Measurements from ENCODE around the gene ACVR1. TPM values are rescaled to one million over a fixed set of nuclear protein-coding genes. Genes with fewer than 3 reads are reported as not detected.

The ACVR1 gene
- total RNA-seq, 1 donor from 2014 or later = 36.3 TPM

- Mint-ChIP-seq H3K36me3 (ENCODE audit: unreplicated experiment) (peaks cover 20% of the 10 kb centered on the region), H3K9me3 (ENCODE audit: unreplicated experiment) (peaks cover 7% of the 10 kb centered on the region), H3K27me3 (ENCODE audit: unreplicated experiment) (peaks cover 4% of the 10 kb centered on the region), H3K4me1 (ENCODE audit: low read depth, unreplicated experiment) (peaks cover 14% of the 10 kb centered on the region), H3K27ac (ENCODE audit: unreplicated experiment) (peak overlapping the region; percentile 9), H3K4me3 (ENCODE audit: unreplicated experiment) (no peak overlapping the region)
- DNase-seq = no peak
- TF ChIP-seq CTCF (IDR thresholded peaks at IDR 0.05; ENCODE audit: partially characterized antibody, unreplicated experiment) = no peak
These were observed 138.5 kb downstream of the ACVR1 start for GRCh38 chr2:157737656-157738055.

- H3K27me3 Mint-ChIP-seq (ENCODE audit: unreplicated experiment) = peaks cover 1% of the 10 kb centered on the region
- H3K27ac Mint-ChIP-seq (ENCODE audit: unreplicated experiment) = no peak overlapping the region
- no peak overlapping the region for H3K4me3 Mint-ChIP-seq (ENCODE audit: unreplicated experiment)
- peaks cover 9% of the 10 kb centered on the region for H3K36me3 Mint-ChIP-seq (ENCODE audit: unreplicated experiment)
- TF ChIP-seq CTCF (IDR thresholded peaks at IDR 0.05; ENCODE audit: partially characterized antibody, unreplicated experiment) = no peak
- H3K4me1 Mint-ChIP-seq (ENCODE audit: low read depth, unreplicated experiment) = peaks cover 14% of the 10 kb centered on the region
- H3K9me3 Mint-ChIP-seq (ENCODE audit: unreplicated experiment) = peaks cover 7% of the 10 kb centered on the region
- DNase-seq = no peak
These were observed 140.6 kb downstream of the ACVR1 start for GRCh38 chr2:157735532-157735931.

GRCh38 chr2:157733263-157733662, 142.9 kb downstream of the ACVR1 start:
- TF ChIP-seq CTCF (IDR thresholded peaks at IDR 0.05; ENCODE audit: partially characterized antibody, unreplicated experiment) = no peak
- Mint-ChIP-seq H3K27ac (ENCODE audit: unreplicated experiment) (no peak overlapping the region), H3K4me1 (ENCODE audit: low read depth, unreplicated experiment) (peaks cover 14% of the 10 kb centered on the region), H3K27me3 (ENCODE audit: unreplicated experiment) (peaks cover 1% of the 10 kb centered on the region), H3K9me3 (ENCODE audit: unreplicated experiment) (peaks cover 7% of the 10 kb centered on the region), H3K36me3 (ENCODE audit: unreplicated experiment) (peaks cover 18% of the 10 kb centered on the region), H3K4me3 (ENCODE audit: unreplicated experiment) (no peak overlapping the region)
- no peak for DNase-seq

GRCh38 chr2:157732596-157732995, 143.5 kb downstream of the ACVR1 start:
- H3K9me3 Mint-ChIP-seq (ENCODE audit: unreplicated experiment) = peaks cover 7% of the 10 kb centered on the region
- H3K4me1 Mint-ChIP-seq (ENCODE audit: low read depth, unreplicated experiment) = peaks cover 13% of the 10 kb centered on the region
- TF ChIP-seq CTCF (IDR thresholded peaks at IDR 0.05; ENCODE audit: partially characterized antibody, unreplicated experiment) = no peak
- H3K27me3 Mint-ChIP-seq (ENCODE audit: unreplicated experiment) = peaks cover 1% of the 10 kb centered on the region
- no peak overlapping the region for H3K4me3 Mint-ChIP-seq (ENCODE audit: unreplicated experiment)
- H3K27ac Mint-ChIP-seq (ENCODE audit: unreplicated experiment) = no peak overlapping the region
- peaks cover 14% of the 10 kb centered on the region for H3K36me3 Mint-ChIP-seq (ENCODE audit: unreplicated experiment)
- DNase-seq = no peak

GRCh38 chr2:157727693-157728092, 148.4 kb downstream of the ACVR1 start:
- Mint-ChIP-seq H3K4me1 (ENCODE audit: low read depth, unreplicated experiment) (no peaks in the 10 kb centered on the region), H3K4me3 (ENCODE audit: unreplicated experiment) (no peak overlapping the region), H3K9me3 (ENCODE audit: unreplicated experiment) (no peaks in the 10 kb centered on the region), H3K27ac (ENCODE audit: unreplicated experiment) (no peak overlapping the region), H3K27me3 (ENCODE audit: unreplicated experiment) (peaks cover 1% of the 10 kb centered on the region), H3K36me3 (ENCODE audit: unreplicated experiment) (peaks cover 13% of the 10 kb centered on the region)
- no peak for DNase-seq
- TF ChIP-seq CTCF (IDR thresholded peaks at IDR 0.05; ENCODE audit: partially characterized antibody, unreplicated experiment) = no peak

Measured in glutamatergic neuron (in vitro differentiated cells).